GM18909 (cell line): ENCODE measurements around the gene RAB1B.
"Not testable (repeated sequence)": the region's sequence is repeated elsewhere in the genome, so short reads cannot be mapped to it uniquely, and the experiment has no call there.

ENCODE experiments used
- ATAC-seq: cut with Tn5 transposase; IDR thresholded peaks from one replicate; pipeline ENCODE4 v1.9.1; 2021; ENCODE audit warnings: mild to moderate bottlenecking; ENCODE audit not compliant: unreplicated experiment, poor library complexity

Gene RAB1B

GRCh38 chr11:66316849-66317251 is 48.4 kb downstream of the RAB1B start, which contains the start of gene CD248:
Gene CD248, minus strand, starts transcription at chr11:66317044. Its CDS starts 17 bp downstream, at chr11:66317027.
- ATAC-seq: no peak

GRCh38 chr11:66317322-66317722 is 48.9 kb downstream of the RAB1B start:
- no peak for ATAC-seq

DNA sequence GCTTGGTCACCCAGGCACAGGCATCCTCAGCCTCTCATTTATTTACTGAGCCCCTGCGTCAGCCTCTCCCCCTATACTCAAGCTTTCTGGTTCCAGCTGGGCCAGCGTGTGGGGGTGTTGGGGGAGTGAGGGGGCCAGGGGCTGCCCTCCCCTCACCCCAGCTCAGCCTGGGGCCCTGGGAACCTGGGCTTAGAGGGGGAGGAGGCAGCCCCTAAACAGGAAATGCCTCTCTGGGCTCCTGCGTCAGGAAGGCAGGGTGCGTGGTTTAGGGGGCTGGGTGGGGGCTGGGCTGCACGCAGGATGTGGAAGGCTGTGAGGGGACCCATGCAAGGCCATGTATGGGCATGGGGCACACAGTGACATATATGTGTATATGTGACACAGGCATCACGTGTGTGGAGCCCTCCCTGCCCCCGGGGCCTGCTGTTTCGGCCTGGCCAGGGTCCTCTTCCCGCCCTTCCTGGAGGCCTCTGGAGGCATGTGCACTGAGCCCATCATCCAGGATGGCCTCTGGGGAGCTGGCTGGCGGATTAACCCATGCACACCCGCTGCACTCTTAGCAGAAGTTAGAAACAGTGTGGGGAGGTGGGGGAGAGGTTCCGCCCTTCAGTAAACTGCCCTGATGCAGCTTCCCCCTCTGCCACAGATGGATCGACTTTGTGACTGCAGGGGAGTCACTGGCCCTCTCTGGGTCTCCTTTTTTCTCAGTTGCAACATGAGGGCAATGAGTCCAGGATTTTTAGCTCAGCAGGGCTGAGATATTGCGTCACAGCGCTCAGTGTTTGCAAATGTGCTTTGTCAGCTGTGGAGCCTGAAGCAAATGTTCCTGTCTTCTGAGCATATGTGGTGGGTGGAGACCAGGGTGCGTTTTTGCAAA is 49.5 kb downstream of the RAB1B start:
- no peak for ATAC-seq

- ATAC-seq: no peak
Measured at GRCh38 chr11:66318600-66318970, 50.1 kb downstream of the RAB1B start.

- not testable (repeated sequence) for ATAC-seq
Measured at GRCh38 chr11:66320289-66320688, 51.9 kb downstream of the RAB1B start.

DNA sequence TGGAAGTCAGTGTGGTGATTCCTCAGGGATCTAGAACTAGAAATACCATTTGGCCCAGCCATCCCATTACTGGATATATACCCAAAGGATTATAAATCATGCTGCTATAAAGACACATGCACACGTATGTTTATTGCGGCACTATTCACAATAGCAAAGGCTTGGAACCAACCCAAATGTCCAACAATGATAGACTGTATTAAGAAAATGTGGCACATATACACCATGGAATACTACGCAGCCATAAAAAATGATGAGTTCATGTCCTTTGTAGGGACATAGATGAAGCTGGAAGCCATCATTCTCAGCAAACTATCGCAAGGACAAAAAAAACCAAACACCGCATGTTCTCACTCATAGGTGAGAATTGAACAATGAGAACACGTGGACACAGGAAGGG is 52.3 kb downstream of the RAB1B start:
- not testable (repeated sequence) for ATAC-seq

GRCh38 chr11:66321606-66322005 is 53.2 kb downstream of the RAB1B start:
- no peak for ATAC-seq

- no peak for ATAC-seq
Measured at GRCh38 chr11:66322732-66323427, 54.4 kb downstream of the RAB1B start.

DNA sequence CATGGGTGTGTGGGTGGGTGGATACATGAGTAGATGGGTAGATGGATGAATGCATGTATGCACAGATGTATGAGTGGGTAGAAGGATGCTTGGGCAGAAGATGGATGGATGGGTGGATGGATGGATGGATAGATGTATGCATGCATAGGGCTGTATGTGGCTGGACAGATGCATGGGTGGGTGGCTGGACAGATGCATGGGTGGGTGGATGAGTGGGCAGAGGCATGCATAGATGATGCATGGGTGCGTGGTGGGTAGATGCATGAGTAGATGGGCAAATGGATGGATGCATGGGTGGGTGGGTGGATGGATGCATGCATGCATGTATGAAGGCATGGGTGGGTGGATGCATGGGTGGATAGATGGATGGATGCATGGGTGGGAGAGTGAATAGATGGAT is 55.2 kb downstream of the RAB1B start:
- no peak for ATAC-seq

DNA sequence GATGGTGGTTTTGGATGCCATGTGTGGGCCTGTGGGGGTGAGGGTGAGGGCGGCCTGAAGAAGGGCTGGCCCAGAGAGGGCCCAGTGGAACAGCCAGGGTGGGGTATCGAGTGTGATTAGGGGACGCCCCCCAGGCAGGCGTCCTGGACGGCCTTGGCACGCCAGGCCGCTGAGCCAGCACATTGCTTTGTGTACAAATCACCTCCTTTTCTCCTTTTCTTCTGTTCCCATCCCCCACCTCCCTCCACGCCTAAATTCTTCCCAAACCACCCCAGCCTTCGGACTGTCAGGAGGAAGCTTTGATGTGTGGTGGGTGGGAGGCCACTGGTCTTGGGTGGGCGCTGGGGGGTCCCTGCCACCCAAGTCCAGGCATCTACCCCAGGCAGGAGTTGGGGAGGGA is 56.2 kb downstream of the RAB1B start:
- ATAC-seq: no peak

GRCh38 chr11:66325263-66325671 is 56.8 kb downstream of the RAB1B start:
- no peak for ATAC-seq

- ATAC-seq: no peak
Measured at GRCh38 chr11:66326261-66327111, 58.0 kb downstream of the RAB1B start.
